K562 (cell line): Measurements from ENCODE around the gene AXIN2. TPM values are rescaled to one million over a fixed set of nuclear protein-coding genes. Genes with fewer than 3 reads are reported as not detected.

ENCODE experiments used
- AFF4 ChIP-seq: sonication (generic); formaldehyde crosslinking; IDR thresholded peaks from 2 replicates; pipeline ENCODE4 v1.8.0; 2023; ENCODE audit warnings: mild to moderate bottlenecking, missing genetic modification reagents
- CAMTA2 ChIP-seq: fragments of 250-450 bp; sonication (Bioruptor Pico); conservative IDR thresholded peaks from 2 replicates; pipeline ENCODE4 v1.5.1; 2022
- CBFA2T2 ChIP-seq: fragments of 450-650 bp; conservative IDR thresholded peaks from 2 replicates; pipeline ENCODE4 v1.6.1; 2017; ENCODE audit warnings: mild to moderate bottlenecking
- DNMT1 ChIP-seq: fragments of 450-650 bp; IDR thresholded peaks from 2 replicates; pipeline ENCODE4 v1.6.1; 2016; ENCODE audit warnings: antibody characterized with exemption, mild to moderate bottlenecking
- ELF4 ChIP-seq: fragments of 450-650 bp; formaldehyde crosslinking; IDR thresholded peaks from 2 replicates; pipeline ENCODE4 v1.4.0; 2022; ENCODE audit warnings: missing genetic modification characterization
- HBP1 ChIP-seq: fragments of 450-650 bp; formaldehyde crosslinking; IDR thresholded peaks from 2 replicates; pipeline ENCODE4 v1.4.0; 2022; ENCODE audit warnings: missing genetic modification characterization
- HDAC6 ChIP-seq: IDR thresholded peaks from 2 replicates; pipeline ENCODE4 v1.6.1; 2012; ENCODE audit warnings: low read depth, mild to moderate bottlenecking, control low read depth, inconsistent platforms, low read length, moderate library complexity
- HES1 ChIP-seq: fragments of 450-650 bp; IDR thresholded peaks from 2 replicates; pipeline ENCODE4 v1.6.1; 2016; ENCODE audit warnings: low read depth, mild to moderate bottlenecking, moderate library complexity
- MYC ChIP-seq, 2 experiments: fragments of 250-450 bp in 1 of 2; sonication (Bioruptor Pico) in 1 of 2; IDR thresholded peaks; 2 replicates each; pipeline versions ENCODE4 v1.5.1 to v1.6.1; 2012 to 2021; ENCODE audit warnings: low read depth in 2 of 2, borderline replicate concordance in 1 of 2, improper control_type of control experiment in 1 of 2, low read length in 1 of 2, mild to moderate bottlenecking in 1 of 2, moderate library complexity in 1 of 2
- POLR2B ChIP-seq: fragments of 450-650 bp; IDR thresholded peaks from 2 replicates; pipeline ENCODE4 v1.6.1; 2018; ENCODE audit warnings: low read depth; ENCODE audit not compliant: partially characterized antibody
- RBM25 ChIP-seq: fragments of 200-400 bp; formaldehyde crosslinking; IDR thresholded peaks from 2 replicates; pipeline ENCODE4 v1.6.1; 2018; ENCODE audit warnings: low read length, low read depth, moderate library complexity; ENCODE audit not compliant: severe bottlenecking
- SMARCC2 ChIP-seq: fragments of 450-650 bp; IDR thresholded peaks from 2 replicates; pipeline ENCODE4 v1.6.1; 2017; ENCODE audit warnings: antibody characterized with exemption, moderate library complexity, mild to moderate bottlenecking, low read depth
- YBX1 ChIP-seq: fragments of 450-650 bp; IDR thresholded peaks from 2 replicates; pipeline ENCODE4 v1.7.1; 2016; ENCODE audit warnings: mild to moderate bottlenecking
- ZBTB1 ChIP-seq: sonication (generic); formaldehyde crosslinking; IDR thresholded peaks from 2 replicates; pipeline ENCODE4 v1.8.1; 2023; ENCODE audit warnings: missing genetic modification reagents, low read depth, mild to moderate bottlenecking, borderline replicate concordance
- ZNF551 ChIP-seq: fragments of 250-450 bp; sonication (Bioruptor Pico); IDR thresholded peaks from 2 replicates; pipeline ENCODE4 v1.5.0; 2021; ENCODE audit warnings: mild to moderate bottlenecking, moderate library complexity
- polyA plus RNA-seq, 8 experiments: library from polyadenylated mRNA; depleted of rRNA in 4 of 8; stranded (reverse) in 5 of 8; unstranded in 3 of 8; fragments of >200 nt; fragmentation: Nextera tagmentation in 2 of 8; fragmentation: Illumina TruSeq in 1 of 8; extraction: Ambion mirVana in 2 of 8; extraction: Trizol in 1 of 8; gene quantifications; 2 replicates each; pipeline versions ENCODE4 v1.2.1 to v1.2.3, GENCODE V29; 2011 to 2014; ENCODE audit warnings: inconsistent platforms in 1 of 8, missing spikeins in 1 of 8
- total RNA-seq, 7 experiments: library from RNA; depleted of rRNA in 6 of 7; stranded (reverse); fragments of >200 nt in 6 of 7; fragmentation: Illumina TruSeq in 2 of 7; extraction: Trizol in 2 of 7; gene quantifications; 2 replicates each; pipeline versions ENCODE4 v1.2.1 to v1.2.3, GENCODE V29; 2011 to 2021; ENCODE audit warnings: low replicate concordance in 1 of 7
- TF ChIP-seq, protein P1 (sequence below): fragments of 250-450 bp; sonication (Bioruptor Pico); IDR thresholded peaks from 2 replicates; pipeline ENCODE4 v1.5.0; 2021; ENCODE audit warnings: mild to moderate bottlenecking, moderate library complexity

The AXIN2 gene
- total and polyA plus RNA-seq, 9 of the 15 experiments (the other 6 are each of a cell fraction or from before 2014, with no cell fraction given): 0.21 to 3.3 (median 1.2) TPM

- TF ChIP-seq AFF4 (CRISPR knock-in tag) (no peak), ZNF551 (CRISPR knock-in tag) (no peak), MYC (IDR thresholded peaks at IDR 0.05; ENCODE audit: low read depth, low read length) (peak; percentile 72), MYC (CRISPR knock-in tag; IDR thresholded peaks at IDR 0.05; ENCODE audit: borderline replicate concordance, low read depth) (no peak), ZBTB1 (CRISPR knock-in tag) (no peak), HBP1 (no peak), HDAC6 (no peak), POLR2B (peak; percentile 99), CAMTA2 (CRISPR knock-in tag) (no peak), ELF4 (no peak), RBM25 (no peak), YBX1 (no peak), SMARCC2 (no peak), DNMT1 (no peak), CBFA2T2 (no peak), HES1 (no peak)
- TF ChIP-seq, protein P1, sequence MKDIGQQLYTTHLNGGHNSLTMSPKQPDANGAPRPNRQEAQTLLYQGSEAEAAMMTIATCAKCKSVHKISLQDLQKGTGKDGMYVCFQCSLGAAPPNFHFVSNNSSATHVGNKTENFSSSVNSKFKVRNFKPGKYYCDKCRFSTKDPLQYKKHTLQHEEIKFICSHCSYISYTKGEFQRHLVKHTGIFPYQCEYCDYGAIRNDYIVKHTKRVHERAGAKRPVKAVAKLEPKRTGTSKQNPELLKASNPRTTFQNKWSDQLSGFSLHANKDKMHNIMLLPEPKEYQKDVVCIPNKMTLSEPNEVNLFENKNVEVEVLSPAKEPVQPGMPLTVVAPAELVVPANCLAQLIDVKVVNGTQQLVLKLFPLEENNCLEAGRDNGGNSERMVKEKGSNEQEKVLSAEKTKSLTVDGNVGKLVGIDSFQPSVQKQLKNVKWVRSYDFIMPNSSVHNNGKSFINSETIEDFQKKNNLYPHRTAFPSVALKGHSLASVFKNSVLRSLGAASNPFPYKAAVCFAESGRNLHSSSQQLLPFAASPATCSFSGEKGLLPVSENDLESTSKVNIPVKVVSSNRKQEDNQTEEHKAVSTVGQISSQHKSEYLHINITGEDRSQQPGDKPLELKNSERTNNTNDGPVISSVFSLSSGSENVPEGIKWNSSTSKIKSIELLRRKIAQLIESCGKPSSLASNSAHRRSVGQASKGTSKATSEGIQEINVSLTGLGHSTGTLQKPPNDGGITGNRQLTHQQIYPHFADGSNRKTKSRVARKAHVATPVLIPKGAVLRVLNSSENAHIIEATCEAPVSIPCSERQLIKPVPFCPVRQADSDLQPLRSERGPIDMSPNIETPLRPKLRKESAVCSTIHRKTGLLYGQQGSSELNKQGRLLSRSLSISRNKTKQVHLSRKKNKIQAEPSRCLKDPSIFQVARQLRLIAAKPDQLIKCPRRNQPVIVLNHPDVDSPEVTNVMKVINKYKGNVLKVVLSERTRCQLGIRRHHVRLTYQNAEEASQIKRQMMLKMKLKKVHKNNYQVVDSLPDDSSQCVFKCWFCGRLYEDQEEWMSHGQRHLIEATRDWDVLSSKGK (CRISPR knock-in tag): no peak
These were observed 23.4 kb downstream of the AXIN2 start (continued) for GRCh38 chr17:65537845-65538674.
